ENCODE results near the gene CTBP1.
A peak's percentile ranks its signal among the peaks of the same experiment; 100 is the strongest.

CTBP1 gene

GRCh38 chr4:1258457-1258856, 9.5 kb upstream of the CTBP1 start:
- DNase-seq (ENCODE audit: low read depth), result no peak
- TF ChIP-seq CTCF (IDR thresholded peaks at IDR 0.05; ENCODE audit: insufficient read depth, low read depth, low read length, missing control alignments), result no peak
- H3K4me3 ChIP-seq (ENCODE audit: low read length), result no peak overlapping the region

- TF ChIP-seq CTCF (IDR thresholded peaks at IDR 0.05; ENCODE audit: insufficient read depth, low read depth, low read length, missing control alignments), result no peak
- no peak for DNase-seq (ENCODE audit: low read depth)
- no peak overlapping the region for H3K4me3 ChIP-seq (ENCODE audit: low read length)
Measured at GRCh38 chr4:1255699-1256098, 6.8 kb upstream of the CTBP1 start.

GRCh38 chr4:1255151-1255550, 6.2 kb upstream of the CTBP1 start:
- no peak for TF ChIP-seq CTCF (IDR thresholded peaks at IDR 0.05; ENCODE audit: insufficient read depth, low read depth, low read length, missing control alignments)
- H3K4me3 ChIP-seq (ENCODE audit: low read length), result no peak overlapping the region
- peak; percentile 50 for DNase-seq (ENCODE audit: low read depth)

- H3K4me3 ChIP-seq (ENCODE audit: low read length), result no peak overlapping the region
- TF ChIP-seq CTCF (IDR thresholded peaks at IDR 0.05; ENCODE audit: insufficient read depth, low read depth, low read length, missing control alignments), result no peak
- no peak for DNase-seq (ENCODE audit: low read depth)
Measured at GRCh38 chr4:1253831-1254230, 4.9 kb upstream of the CTBP1 start.

GRCh38 chr4:1252928-1253492, 4.1 kb upstream of the CTBP1 start:
- no peak for DNase-seq (ENCODE audit: low read depth)
- no peak overlapping the region for H3K4me3 ChIP-seq (ENCODE audit: low read length)
- no peak for TF ChIP-seq CTCF (IDR thresholded peaks at IDR 0.05; ENCODE audit: insufficient read depth, low read depth, low read length, missing control alignments)

GRCh38 chr4:1251773-1252066, 2.8 kb upstream of the CTBP1 start:
- TF ChIP-seq CTCF (IDR thresholded peaks at IDR 0.05; ENCODE audit: insufficient read depth, low read depth, low read length, missing control alignments), result no peak
- DNase-seq (ENCODE audit: low read depth), result no peak
- H3K4me3 ChIP-seq (ENCODE audit: low read length), result no peak overlapping the region

GRCh38 chr4:1250921-1251772, 2.2 kb upstream of the CTBP1 start:
- no peak for DNase-seq (ENCODE audit: low read depth)
- TF ChIP-seq CTCF (IDR thresholded peaks at IDR 0.05; ENCODE audit: insufficient read depth, low read depth, low read length, missing control alignments), result no peak
- H3K4me3 ChIP-seq (ENCODE audit: low read length), result no peak overlapping the region

Data from epithelial cell of esophagus (primary cell).